Embryonic facial prominence (tissue), 1 donor: ENCODE data around the gene RAD23B.
"Not testable (repeated sequence)": the region's sequence is repeated elsewhere in the genome, so short reads cannot be mapped to it uniquely, and the experiment has no call there.

Experiments
- DNase-seq: peaks from one replicate; pipeline ENCODE4 v3.0.0-alpha.2; 2016; ENCODE audit errors: extremely low spot score

RAD23B gene

DNA sequence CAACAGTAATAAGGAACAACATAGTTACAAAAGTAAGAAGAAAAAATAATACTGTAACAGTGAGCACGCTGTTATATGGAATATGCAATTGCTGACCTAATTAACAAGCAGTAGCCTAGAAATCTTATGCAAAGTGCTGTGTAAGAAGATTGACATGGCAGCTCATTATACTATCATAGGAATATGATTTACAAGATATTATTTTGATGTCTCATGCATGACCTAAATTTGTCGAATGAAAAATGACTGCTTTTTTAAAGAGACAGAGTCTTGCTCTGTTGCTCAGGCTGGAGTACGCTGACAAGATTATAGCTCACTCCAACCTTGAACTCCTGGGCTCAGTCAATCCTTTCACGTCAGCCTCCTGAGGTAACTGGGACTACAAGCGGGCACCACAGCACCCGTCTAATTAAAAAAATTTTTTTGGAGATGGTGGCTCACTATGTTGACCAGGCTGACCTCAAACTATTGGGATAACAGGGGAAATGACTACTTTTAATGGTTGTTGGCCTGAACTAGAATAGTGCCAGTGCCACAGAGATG, 10.5 kb downstream of the RAD23B start:
- DNase-seq: no peak

DNA sequence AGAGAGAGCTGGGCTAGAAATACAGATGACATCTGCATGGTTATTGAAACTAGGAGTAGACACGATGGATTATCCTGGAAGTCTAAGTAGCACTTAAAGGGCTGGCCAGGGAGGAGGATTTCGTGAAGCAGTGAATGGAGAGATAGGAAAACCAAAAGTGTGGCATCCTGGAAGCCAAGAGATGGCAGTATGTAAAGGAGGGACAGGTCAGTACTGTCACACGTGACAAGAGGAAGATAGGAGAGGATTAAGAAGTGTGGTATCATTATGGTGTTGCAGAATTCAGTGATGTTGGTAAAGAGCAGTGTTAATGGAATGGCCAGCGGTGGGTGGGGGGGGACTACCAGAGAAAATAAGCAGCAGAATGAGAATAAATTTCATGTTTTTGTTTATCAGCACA, 11.7 kb downstream of the RAD23B start:
- no peak for DNase-seq

DNA sequence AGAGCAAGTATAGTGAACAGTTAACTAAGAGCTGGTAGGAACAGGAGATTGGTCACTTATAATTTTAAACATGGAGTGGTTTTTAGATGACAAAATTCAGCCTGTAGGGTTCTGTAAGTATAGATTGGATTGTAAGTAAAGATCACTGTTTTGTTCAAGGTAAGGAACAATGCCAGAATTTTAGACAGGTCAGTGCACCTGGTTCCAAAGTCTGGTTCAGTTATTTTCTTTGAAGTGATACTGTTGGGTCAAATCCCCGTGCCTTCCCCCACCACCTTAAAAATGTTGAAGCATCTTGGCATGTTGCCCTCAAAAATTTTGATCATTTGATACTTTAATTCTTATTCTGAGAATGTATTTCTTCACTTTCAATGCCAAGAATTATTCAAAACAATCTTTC, 12.9 kb downstream of the RAD23B start:
- no peak for DNase-seq

DNA sequence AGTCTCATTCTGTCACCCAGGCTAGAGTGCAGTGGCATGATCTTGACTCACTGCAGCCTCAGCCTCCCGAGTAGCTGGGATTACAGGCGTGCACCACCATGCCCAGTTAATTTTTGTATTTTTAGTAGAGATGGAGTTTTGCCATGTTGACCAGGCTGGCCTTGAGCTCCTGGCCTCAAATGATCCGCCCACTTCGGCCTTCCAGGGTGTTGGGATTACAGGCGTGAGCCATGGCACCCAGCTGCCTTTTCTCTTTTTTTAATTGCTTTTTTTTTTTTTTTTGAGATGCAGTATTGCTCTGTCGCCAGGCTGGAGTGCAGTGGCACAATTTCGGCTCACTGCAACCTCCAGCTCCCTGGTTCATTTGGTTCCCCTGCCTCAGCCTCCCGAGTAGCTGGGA, 13.5 kb downstream of the RAD23B start:
- DNase-seq: not testable (repeated sequence)

DNA sequence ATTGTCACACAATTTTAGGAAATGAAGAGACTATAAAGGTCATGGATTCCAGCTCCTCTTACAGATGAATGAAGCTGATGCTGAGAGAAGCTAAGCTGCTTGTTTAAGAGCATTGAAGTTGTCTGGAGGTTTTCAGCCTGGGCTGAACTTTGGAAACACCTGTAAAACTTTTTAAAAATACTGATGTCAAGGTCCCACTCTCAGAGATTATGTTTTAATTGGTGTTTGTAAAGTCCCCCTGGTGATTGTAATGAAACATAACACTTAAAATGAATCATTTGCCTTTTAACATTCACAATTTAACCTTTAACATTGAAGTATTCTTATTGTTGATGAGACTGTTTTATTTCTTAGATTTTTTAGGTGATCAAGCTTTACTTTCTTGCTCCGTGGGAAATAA, 16.4 kb downstream of the RAD23B start:
- no peak for DNase-seq

DNA sequence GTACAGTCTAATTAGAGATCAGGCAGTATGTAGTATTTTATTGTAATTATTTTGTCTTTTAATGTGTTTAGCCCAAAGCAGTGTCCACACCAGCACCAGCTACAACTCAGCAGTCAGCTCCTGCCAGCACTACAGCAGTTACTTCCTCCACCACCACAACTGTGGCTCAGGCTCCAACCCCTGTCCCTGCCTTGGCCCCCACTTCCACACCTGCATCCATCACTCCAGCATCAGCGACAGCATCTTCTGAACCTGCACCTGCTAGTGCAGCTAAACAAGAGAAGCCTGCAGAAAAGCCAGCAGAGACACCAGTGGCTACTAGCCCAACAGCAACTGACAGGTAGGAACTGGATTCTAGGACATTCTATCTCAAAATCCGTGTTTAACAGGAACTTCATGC, 23.2 kb downstream of the RAD23B start:
- DNase-seq: no peak

DNA sequence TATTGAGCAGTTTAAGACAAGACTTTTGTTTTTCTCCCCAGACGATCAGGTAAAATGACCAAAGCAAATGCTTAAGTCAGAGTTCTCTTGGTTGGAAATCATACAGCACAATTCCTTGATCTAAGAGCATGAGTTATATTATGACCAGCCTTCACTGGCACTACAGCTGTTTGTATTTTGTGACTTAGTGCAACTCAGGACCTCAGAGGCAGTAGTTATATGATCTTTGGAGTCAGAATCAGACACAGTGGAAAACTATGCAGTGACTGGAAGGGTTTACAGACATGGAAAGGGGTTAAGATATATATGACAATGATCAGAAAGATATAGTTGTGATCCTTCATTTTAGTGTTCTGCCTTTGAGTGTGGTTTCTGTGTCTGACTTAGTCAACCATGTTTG, 24.3 kb downstream of the RAD23B start:
- DNase-seq: no peak

DNA sequence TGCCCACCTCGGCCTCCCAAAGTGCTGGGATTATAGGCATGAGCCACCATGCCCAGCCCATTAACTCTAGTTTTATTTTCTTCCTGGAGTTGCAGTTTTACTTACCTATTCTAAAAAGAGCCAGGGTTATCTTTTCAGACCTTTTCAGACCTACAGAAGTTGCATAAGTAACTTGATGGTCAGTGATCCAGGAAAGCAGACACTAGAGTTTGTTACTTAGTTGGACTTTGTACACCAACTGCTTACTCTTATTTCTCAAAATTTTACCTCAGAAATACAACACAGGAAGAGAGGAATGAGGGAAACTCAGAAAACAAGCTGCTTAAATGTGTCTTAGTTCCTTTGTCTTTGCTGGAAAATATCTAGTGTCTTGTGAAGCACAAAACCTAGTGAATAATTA, 25.4 kb downstream of the RAD23B start:
- no peak for DNase-seq

DNA sequence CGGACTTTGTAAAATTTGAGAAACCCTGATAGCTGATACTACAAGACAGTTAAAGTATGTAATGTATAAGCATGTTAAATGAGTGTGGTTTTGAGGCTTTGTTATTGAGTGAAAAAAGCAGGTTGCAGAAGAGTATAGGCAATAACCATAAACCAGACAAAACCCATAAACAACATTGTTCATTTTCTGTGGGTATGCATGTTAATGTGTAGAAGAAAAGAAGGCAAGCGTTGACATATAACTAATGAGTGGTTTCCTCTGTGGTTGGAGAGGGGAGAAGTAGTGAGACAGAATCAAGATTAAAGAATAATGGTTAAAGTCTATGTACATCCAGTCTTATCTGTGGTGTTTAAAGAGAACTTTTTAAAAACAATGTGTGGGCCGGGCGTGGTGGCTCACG, 26.2 kb downstream of the RAD23B start:
- DNase-seq: no peak

DNA sequence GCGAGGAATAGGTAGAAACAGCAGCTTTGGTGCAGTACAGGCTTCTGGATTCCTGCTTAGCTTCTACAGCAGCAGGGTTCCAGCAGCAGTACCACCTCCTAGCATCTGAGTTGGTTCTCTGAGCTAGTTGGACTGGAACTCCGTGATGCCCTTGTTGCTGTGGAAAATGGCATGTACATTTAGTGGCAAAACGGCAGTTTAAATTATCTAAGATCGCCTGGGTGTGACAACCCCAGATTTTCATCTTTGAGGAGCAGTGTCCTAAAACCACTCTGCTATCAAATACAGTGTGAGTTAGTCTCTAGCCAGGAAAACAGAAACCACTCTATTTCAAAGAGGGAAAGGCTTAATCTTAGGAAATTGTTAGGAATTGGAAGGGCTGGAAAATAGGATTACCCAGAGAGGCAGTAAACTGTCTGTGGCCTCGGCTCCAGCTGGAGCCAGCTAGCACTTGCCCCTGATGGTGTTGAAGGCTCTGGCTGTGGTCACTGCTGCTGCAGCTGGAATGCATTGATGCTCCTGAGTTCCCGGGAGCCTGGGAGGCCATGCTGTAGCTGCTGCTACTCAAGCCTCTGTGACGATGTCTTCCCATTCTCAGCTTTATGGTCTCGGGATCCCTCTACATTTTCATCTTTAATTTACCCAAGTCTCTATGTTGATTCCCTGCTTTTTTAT, 29.4 kb downstream of the RAD23B start:
- DNase-seq: no peak

DNA sequence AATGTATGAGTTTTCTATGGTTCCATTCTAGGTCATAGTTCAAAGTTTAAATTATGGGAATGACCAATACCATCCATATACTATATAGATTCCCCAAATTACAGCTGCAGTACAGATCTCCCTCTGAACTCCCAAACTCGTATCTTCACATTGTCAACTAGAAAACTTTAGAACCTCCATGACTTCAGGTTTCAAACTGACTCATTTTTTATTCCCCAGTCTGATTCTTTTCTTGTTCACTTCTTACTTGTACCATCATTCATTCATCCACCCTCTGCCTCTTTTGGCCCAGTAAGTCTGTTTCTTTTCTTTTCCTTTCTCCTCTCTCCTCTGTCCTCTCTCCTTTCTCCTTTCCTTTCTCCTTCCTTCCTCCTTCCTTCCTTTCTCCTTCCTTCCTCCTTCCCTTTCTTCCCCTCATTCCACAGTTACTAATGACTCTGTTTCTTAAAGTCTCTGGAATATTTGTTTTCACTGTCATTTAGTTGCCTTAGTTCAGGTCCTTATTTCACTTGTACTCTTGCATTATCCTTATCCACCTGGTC, 30.5 kb downstream of the RAD23B start:
- DNase-seq: no peak

DNA sequence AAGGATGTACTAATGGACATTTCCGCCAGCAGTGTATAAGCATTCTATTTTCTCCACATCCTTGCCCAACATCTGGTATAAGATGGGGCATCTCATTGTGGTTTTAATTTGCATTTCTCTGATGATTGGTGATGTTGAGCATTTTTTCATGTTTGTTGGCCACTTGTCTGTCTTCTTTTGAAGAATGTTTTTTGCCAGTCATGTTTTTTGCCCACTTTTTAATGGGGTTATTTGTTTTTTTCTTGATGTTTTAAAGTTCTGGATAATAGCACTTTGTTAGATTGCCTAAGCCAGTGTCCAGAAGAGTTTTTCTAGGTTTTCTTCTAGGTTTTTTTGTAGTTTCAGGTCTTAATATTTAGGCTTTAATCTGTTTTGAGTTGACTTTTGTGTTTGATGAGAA, 31.7 kb downstream of the RAD23B start:
- no peak for DNase-seq

DNA sequence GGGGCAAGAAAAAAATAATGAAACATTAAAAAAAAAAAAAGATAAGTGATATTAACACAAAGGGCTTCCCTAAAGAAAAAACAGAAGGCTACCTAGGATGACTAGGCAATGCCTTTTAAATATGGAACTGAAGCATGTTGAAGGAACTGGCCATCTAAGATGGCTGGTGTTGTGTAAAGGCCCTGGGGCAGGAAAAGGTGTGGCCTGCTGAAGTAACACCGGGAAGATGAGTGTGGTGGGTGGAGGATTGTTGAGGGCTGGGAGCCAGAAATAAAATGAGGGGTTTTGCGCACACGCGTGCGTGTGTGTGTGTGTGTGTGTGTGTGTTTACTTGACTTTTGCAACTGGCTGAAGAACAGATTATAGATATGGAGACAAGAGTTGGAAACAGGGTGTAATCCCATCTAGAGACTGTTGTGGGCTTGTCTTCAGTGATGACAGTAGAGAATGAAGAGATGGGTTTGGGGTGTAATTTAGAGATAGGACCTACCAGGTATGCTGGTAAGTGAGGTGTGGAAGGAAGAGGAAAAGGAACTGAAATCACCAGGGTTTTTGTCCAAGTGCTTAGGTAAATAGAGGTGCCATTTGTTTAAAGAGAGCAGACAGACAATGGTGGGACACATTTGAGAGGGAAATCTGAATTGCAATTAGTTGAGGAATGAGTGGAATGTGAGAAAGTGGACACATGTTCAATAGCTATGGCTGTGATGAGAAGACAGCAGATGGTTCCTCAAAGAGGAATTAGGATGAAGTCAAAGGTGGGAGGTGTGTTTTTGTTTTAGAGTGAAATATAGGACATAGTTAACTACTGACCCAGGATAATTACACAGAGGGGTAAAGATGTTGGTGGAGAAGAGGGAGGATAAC, 33.9 kb downstream of the RAD23B start:
- no peak for DNase-seq

DNA sequence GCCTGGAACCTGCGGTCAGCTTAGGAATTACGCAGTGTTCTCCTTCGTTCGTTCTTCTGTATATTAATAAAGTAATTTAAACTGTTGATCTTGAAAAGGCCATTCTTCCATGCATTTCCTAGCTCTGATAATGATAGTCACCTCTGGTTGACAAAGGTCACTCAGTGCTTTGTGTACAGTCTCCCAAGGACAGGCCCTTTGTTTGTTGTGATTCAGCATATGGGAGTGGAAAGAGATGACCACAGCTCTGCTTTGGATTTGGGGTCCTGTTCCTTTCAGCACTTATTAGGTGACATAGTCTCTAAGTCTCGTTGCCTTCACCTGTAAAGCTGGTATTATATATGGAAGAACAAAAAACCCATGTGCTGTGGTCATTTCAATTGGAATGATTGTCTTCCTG, 39.6 kb downstream of the RAD23B start:
- no peak for DNase-seq

DNA sequence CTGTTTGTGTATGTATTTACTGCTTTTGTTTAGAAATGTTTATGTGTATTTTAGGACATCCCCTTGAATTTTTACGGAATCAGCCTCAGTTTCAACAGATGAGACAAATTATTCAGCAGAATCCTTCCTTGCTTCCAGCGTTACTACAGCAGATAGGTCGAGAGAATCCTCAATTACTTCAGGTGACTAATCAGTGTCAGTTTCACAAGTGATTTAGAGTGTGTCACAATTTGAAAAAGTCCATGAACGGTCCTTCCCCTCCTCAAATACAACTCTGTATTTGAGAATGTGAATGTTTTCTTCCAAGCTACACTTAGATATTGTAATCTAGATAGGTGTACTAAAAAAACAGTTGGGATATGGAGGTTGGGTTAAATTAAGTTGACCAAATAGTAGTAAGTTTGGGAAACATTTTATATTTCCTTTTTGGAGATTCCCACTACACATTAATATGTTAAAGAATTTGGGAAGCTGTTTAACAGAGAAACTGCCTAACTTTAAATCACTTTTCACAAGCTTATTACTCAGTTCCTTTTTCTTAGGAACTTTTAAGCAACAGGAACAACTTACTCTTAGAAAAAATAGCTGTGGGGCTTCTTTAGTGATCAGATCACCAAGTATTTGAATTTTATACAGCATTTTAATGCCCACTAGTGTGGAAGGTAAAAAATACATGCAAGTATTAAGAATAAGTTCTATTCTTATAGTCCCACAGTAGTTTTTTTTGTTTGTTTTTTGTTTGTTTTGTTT, 40.9 kb downstream of the RAD23B start:
- no peak for DNase-seq

DNA sequence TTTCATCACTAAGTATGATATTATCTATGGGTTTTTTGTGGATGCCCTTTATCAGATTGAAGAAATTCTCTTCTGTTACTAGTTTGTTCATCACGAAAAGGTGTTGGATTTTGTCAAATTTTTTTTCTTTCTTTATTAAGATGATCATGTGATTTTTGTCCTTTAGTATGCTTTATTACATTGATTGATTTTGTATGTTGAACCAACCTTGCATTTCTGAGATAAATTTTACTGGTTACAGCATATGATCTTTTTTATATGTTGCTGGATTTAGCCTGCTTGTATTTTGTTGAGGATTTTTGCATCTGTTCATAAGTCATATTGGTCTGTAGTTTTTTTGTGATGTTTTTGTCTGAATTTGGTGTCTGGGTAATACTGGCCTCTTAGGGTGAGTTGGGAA, 42.8 kb downstream of the RAD23B start:
- DNase-seq: no peak

DNA sequence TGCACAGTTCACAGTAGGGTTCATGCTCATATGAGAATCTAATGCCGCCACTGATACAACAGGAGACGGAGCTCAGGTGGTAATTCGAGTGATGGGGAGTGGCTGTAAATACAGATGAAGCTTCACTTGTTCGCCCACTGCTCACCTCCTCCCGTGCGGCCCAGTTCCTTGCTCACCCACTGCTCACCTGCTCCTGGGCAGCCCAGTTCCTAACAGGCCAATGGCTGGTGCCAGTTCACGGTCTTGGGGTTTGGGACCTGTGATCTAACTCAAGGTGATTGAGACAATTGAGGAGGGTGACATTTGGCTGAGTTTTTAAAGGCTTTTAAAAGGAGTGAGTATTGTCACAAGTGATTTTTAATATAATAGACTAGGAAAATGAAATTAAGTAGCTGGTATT, 45.4 kb downstream of the RAD23B start:
- DNase-seq: no peak

DNA sequence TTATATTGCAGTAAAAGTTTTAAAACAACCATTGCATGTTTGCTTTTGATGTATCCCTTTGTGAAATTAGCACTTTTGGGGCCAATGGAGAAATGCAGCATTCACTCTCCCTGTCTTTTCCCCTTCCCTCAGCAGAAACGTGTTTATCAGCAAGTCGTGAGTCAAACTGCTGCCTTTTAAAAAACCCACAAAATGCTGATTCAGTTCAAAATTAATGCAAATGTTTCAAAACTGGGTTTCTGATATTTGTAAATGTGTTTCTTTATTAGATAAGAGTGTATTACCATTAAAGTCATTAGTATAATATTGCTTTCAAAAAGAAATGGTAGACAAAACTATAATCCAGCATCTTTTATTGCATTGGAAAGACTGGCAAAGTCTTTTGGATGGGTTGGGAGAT, 47.3 kb downstream of the RAD23B start:
- DNase-seq: no peak

DNA sequence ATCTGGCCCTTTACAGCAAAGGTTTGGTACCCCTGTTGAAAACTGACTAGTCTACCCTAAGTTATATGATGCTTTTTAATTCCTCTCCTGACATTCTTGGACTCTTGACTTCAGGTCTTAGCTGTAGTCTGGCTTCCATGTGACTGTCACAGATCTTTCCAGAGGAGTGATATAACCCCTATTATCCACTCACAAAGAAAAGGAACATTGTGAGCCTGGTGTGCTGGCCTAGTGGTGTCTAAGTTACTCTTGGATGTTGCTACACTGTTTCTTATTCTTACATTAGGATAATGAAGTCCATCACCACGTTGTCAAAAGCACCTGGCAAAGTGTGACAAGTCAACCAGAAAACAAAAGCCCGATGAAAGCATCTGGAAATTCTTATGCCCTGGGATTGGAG, 49.8 kb downstream of the RAD23B start:
- DNase-seq: no peak

DNA sequence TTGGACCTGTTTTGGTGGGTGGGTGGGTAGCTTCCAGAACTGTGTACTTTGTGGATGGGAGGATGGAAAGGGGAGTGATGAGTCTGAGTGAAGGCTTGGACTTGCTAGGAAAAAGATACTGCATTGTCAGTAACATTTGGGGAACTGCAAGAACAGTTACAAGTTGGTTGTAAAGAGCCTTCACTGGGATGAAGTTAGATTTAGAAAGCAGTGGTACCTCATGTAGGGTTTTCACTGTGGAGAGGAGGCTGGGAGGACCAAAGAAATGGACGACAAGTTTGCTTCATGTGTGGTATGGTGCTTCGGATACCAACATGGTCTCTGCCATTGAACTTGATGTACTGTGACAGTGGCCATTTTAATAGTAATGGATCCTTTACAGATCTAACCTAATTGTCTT, 50.3 kb downstream of the RAD23B start:
- DNase-seq: no peak

DNA sequence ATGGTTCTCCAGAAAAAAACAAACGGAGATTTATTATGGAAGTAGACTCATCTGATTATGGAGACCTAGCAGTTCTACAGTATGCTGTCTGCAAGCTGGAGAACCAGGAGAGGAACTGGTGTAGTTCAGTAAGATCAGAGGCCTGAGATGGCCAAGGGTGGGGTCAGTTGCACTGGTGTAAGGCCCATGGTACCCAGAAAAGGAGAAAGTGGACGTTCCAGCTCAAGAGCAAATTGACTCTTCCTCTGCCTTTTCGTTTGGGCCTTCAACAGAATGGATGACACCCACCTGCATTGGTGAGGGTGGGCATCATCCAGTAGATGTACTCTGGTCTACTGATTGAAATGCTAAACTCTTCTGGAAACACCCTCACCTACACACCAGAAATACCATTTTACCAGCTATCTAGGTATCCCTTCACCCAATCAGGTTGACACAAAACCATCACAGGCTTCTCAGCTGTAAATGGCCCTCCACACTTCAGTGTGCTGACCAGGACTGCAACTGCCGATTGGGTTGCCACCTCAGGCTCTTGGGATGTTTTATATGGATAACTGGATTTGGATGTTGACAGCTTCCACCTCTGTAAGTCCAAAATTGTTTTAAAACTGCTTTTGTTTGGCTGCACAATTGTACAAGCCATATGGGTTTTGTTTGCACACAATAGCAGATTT, 51.2 kb downstream of the RAD23B start:
- DNase-seq: no peak

DNA sequence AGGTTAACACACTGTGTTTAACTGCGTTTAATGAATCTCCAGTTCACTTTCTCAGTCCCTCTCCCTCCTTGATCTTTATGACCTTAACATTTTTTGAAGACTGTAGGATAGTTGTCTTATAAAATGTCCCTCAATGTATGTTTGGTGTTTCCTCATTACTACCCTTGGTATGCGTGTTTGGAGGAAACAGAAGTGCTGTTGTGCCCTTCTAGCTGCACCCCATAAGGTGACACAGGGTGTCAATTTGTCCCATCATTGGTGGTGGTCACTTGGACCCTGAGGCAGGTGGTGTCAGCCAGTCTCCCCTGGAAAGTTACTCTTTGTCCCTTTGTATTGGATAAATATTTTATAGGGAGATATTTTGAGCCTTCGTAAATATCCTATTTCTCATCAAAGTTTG, 52.3 kb downstream of the RAD23B start:
- DNase-seq: no peak
